ENCODE results near the gene DOP1B.

The DOP1B gene

GRCh38 chr21:36204980-36205379 lies 48.4 kb downstream of the DOP1B start:
- Histone ChIP-seq H3K27ac (ENCODE audit: low read depth, low read length) (no peak overlapping the region), H3K79me2 (ENCODE audit: control insufficient read depth, insufficient read depth, low read length, unreplicated experiment) (no peaks in the 10 kb centered on the region), H3K4me1 (ENCODE audit: control insufficient read depth, insufficient read depth, low read length, unreplicated experiment) (peaks cover 42% of the 10 kb centered on the region), H3K4me3 (ENCODE audit: low read depth, low read length) (no peak overlapping the region), H2AFZ (ENCODE audit: low read length, unreplicated experiment) (no peak overlapping the region), H3K27me3 (ENCODE audit: insufficient read depth, low read length) (no peaks in the 10 kb centered on the region), H3K36me3 (ENCODE audit: insufficient read depth, low read length) (no peaks in the 10 kb centered on the region)

- H3K79me2 ChIP-seq (ENCODE audit: control insufficient read depth, insufficient read depth, low read length, unreplicated experiment) = no peaks in the 10 kb centered on the region
- no peaks in the 10 kb centered on the region for H3K27me3 ChIP-seq (ENCODE audit: insufficient read depth, low read length)
- no peak overlapping the region for H3K4me3 ChIP-seq (ENCODE audit: low read depth, low read length)
- H3K4me1 ChIP-seq (ENCODE audit: control insufficient read depth, insufficient read depth, low read length, unreplicated experiment) = peaks cover 50% of the 10 kb centered on the region
- H3K36me3 ChIP-seq (ENCODE audit: insufficient read depth, low read length) = no peaks in the 10 kb centered on the region
- no peak overlapping the region for H3K27ac ChIP-seq (ENCODE audit: low read depth, low read length)
- H2AFZ ChIP-seq (ENCODE audit: low read length, unreplicated experiment) = no peak overlapping the region
Observed at GRCh38 chr21:36205962-36206361, 49.3 kb downstream of the DOP1B start.
